ENCODE data around the gene NIM1K.
"Not testable (repeated sequence)": the region's sequence is repeated elsewhere in the genome, so short reads cannot be mapped to it uniquely, and the experiment has no call there.

NIM1K gene

GRCh38 chr5:43305948-43306565 is 114.0 kb downstream of the NIM1K start:
- in situ Hi-C loops (cut with HindIII; ENCODE audit: low pct_ligation_motif_present, low sequenced_read_pairs) = no loop called here
- peak; percentile 52 for TF ChIP-seq CTCF (IDR thresholded peaks at IDR 0.05; ENCODE audit: low read depth, low read length, missing control alignments)
- DNase-seq = peak; percentile 33
- H3K36me3 ChIP-seq (replicated peaks) = peaks cover 3% of the 10 kb centered on the region
- no peak overlapping the region for H3K4me3 ChIP-seq (ENCODE audit: low read depth, low read length)
- no peaks in the 10 kb centered on the region for H3K27me3 ChIP-seq (replicated peaks)
- H3K27ac ChIP-seq = no peak overlapping the region

- H3K27me3 ChIP-seq (replicated peaks); H3K27ac ChIP-seq; in situ Hi-C loops (cut with HindIII; ENCODE audit: low pct_ligation_motif_present, low sequenced_read_pairs); DNase-seq; H3K36me3 ChIP-seq (replicated peaks); H3K4me3 ChIP-seq (ENCODE audit: low read depth, low read length): not testable (repeated sequence)
Measured at GRCh38 chr5:43306954-43307353, 114.9 kb downstream of the NIM1K start.

GRCh38 chr5:43309122-43309521 is 117.1 kb downstream of the NIM1K start:
- peaks cover 2% of the 10 kb centered on the region for H3K36me3 ChIP-seq (replicated peaks)
- no peak for TF ChIP-seq CTCF (IDR thresholded peaks at IDR 0.05; ENCODE audit: low read depth, low read length, missing control alignments)
- H3K4me3 ChIP-seq (ENCODE audit: low read depth, low read length) = peak overlapping the region; percentile 98
- H3K27me3 ChIP-seq (replicated peaks) = no peaks in the 10 kb centered on the region
- no peak for DNase-seq
- H3K27ac ChIP-seq = no peak overlapping the region
- in situ Hi-C loops (cut with HindIII; ENCODE audit: low pct_ligation_motif_present, low sequenced_read_pairs) = no loop called here

- no peak for TF ChIP-seq CTCF (IDR thresholded peaks at IDR 0.05; ENCODE audit: low read depth, low read length, missing control alignments)
- peaks cover 2% of the 10 kb centered on the region for H3K36me3 ChIP-seq (replicated peaks)
- H3K27ac ChIP-seq = no peak overlapping the region
- in situ Hi-C loops (cut with HindIII; ENCODE audit: low pct_ligation_motif_present, low sequenced_read_pairs) = no loop called here
- peak overlapping the region; percentile 98 for H3K4me3 ChIP-seq (ENCODE audit: low read depth, low read length)
- DNase-seq = no peak
- H3K27me3 ChIP-seq (replicated peaks) = no peaks in the 10 kb centered on the region
Measured at GRCh38 chr5:43309637-43310036, 117.6 kb downstream of the NIM1K start.

GRCh38 chr5:43312076-43312661 is 120.1 kb downstream of the NIM1K start:
- in situ Hi-C loops (cut with HindIII; ENCODE audit: low pct_ligation_motif_present, low sequenced_read_pairs) = no loop called here
- TF ChIP-seq CTCF (IDR thresholded peaks at IDR 0.05; ENCODE audit: low read depth, low read length, missing control alignments) = no peak
- H3K4me3 ChIP-seq (ENCODE audit: low read depth, low read length) = peak overlapping the region; percentile 98
- no peak overlapping the region for H3K27ac ChIP-seq
- DNase-seq = no peak
- no peaks in the 10 kb centered on the region for H3K27me3 ChIP-seq (replicated peaks)
- H3K36me3 ChIP-seq (replicated peaks) = peaks cover 2% of the 10 kb centered on the region

GRCh38 chr5:43312699-43313034 is 120.6 kb downstream of the NIM1K start:
- DNase-seq = no peak
- no peak for TF ChIP-seq CTCF (IDR thresholded peaks at IDR 0.05; ENCODE audit: low read depth, low read length, missing control alignments)
- in situ Hi-C loops (cut with HindIII; ENCODE audit: low pct_ligation_motif_present, low sequenced_read_pairs) = no loop called here
- Histone ChIP-seq H3K27me3 (replicated peaks) (no peaks in the 10 kb centered on the region), H3K4me3 (ENCODE audit: low read depth, low read length) (peak overlapping the region; percentile 98), H3K27ac (peak overlapping the region; percentile 87), H3K36me3 (replicated peaks) (peaks cover 2% of the 10 kb centered on the region)
